Progenitor cell of endocrine pancreas (in vitro differentiated cells): ENCODE data around the gene CASTOR1. TPM values are rescaled to one million over a fixed set of nuclear protein-coding genes. Genes with fewer than 3 reads are reported as not detected.
A peak's percentile ranks its signal among the peaks of the same experiment; 100 is the strongest.

Source experiments
- DNase-seq: peaks from one replicate; pipeline ENCODE4 v3.0.0; 2021; ENCODE audit warnings: low spot score; ENCODE audit not compliant: unreplicated experiment
- H3K27ac Mint-ChIP-seq: 2 replicates; pipeline ENCODE4 v1.8.0; 2021; ENCODE audit warnings: mild to moderate bottlenecking, moderate library complexity, mixed read lengths
- H3K27me3 Mint-ChIP-seq: 2 replicates; pipeline ENCODE4 v1.8.0; 2021; ENCODE audit warnings: mixed read lengths
- H3K36me3 Mint-ChIP-seq: 2 replicates; pipeline ENCODE4 v1.8.0; 2022; ENCODE audit warnings: mixed read lengths; ENCODE audit not compliant: insufficient read depth
- H3K4me1 Mint-ChIP-seq: 2 replicates; pipeline ENCODE4 v1.8.0; 2021; ENCODE audit warnings: low read depth, mixed read lengths
- H3K4me3 Mint-ChIP-seq: 2 replicates; pipeline ENCODE4 v1.8.0; 2021; ENCODE audit warnings: low read depth, mild to moderate bottlenecking, moderate library complexity, mixed read lengths
- H3K9me3 Mint-ChIP-seq: 2 replicates; pipeline ENCODE4 v1.8.0; 2021; ENCODE audit warnings: low read depth, mixed read lengths
- CTCF ChIP-seq: fragments of 200-600 bp; sonication (generic); IDR thresholded peaks from one replicate; pipeline ENCODE4 v1.5.0; 2021; ENCODE audit warnings: antibody characterized with exemption, mild to moderate bottlenecking; ENCODE audit not compliant: unreplicated experiment
- total RNA-seq: library from RNA; stranded (reverse); gene quantifications from 2 replicates; pipeline ENCODE4 v1.2.1, GENCODE V29; 2021

CASTOR1 gene
- total RNA-seq, 1 donor from 2014 or later: 7.2 TPM

GRCh38 chr22:30246814-30247376, 42.4 kb downstream of the CASTOR1 start:
- H3K27ac Mint-ChIP-seq: no peak overlapping the region
- no peaks in the 10 kb centered on the region for H3K9me3 Mint-ChIP-seq
- peak overlapping the region; percentile 69 for H3K4me3 Mint-ChIP-seq
- peaks cover 23% of the 10 kb centered on the region for H3K27me3 Mint-ChIP-seq
- peaks cover 21% of the 10 kb centered on the region for H3K4me1 Mint-ChIP-seq
- H3K36me3 Mint-ChIP-seq: no peaks in the 10 kb centered on the region
- no peak for DNase-seq
- no peak for TF ChIP-seq CTCF

GRCh38 chr22:30245985-30246813, 43.1 kb downstream of the CASTOR1 start, which contains the start of gene LIF:
Gene LIF (minus strand): TSS chr22:30246759. CDS start chr22:30246695, 64 bp downstream.
- DNase-seq: peak; percentile 30
- H3K4me1 Mint-ChIP-seq: peaks cover 21% of the 10 kb centered on the region
- no peaks in the 10 kb centered on the region for H3K9me3 Mint-ChIP-seq
- H3K4me3 Mint-ChIP-seq: peak within 1 kb of the TSS; percentile 82
- peak; percentile 29 for TF ChIP-seq CTCF
- peak within 1 kb of the TSS; percentile 73 for H3K27ac Mint-ChIP-seq
- H3K36me3 Mint-ChIP-seq: no peaks in the 10 kb centered on the region
- H3K27me3 Mint-ChIP-seq: peaks cover 23% of the 10 kb centered on the region

- Mint-ChIP-seq H3K4me1 (peaks cover 21% of the 10 kb centered on the region), H3K27me3 (peaks cover 23% of the 10 kb centered on the region), H3K27ac (no peak overlapping the region), H3K36me3 (no peaks in the 10 kb centered on the region), H3K9me3 (no peaks in the 10 kb centered on the region), H3K4me3 (peak overlapping the region; percentile 82)
- no peak for TF ChIP-seq CTCF
- no peak for DNase-seq
These were observed 43.9 kb downstream of the CASTOR1 start for GRCh38 chr22:30245181-30245984.

GRCh38 chr22:30244641-30245040, 44.7 kb downstream of the CASTOR1 start:
- Mint-ChIP-seq H3K9me3 (no peaks in the 10 kb centered on the region), H3K4me1 (peaks cover 19% of the 10 kb centered on the region), H3K27me3 (peaks cover 23% of the 10 kb centered on the region), H3K4me3 (peak overlapping the region; percentile 16), H3K27ac (no peak overlapping the region), H3K36me3 (no peaks in the 10 kb centered on the region)
- no peak for TF ChIP-seq CTCF
- DNase-seq: no peak

- no peak overlapping the region for H3K27ac Mint-ChIP-seq
- no peak for DNase-seq
- no peaks in the 10 kb centered on the region for H3K9me3 Mint-ChIP-seq
- no peak overlapping the region for H3K4me3 Mint-ChIP-seq
- no peak for TF ChIP-seq CTCF
- H3K36me3 Mint-ChIP-seq: no peaks in the 10 kb centered on the region
- H3K27me3 Mint-ChIP-seq: peaks cover 23% of the 10 kb centered on the region
- peaks cover 16% of the 10 kb centered on the region for H3K4me1 Mint-ChIP-seq
These were observed 45.2 kb downstream of the CASTOR1 start for GRCh38 chr22:30244066-30244465.
